IPS-11a (cell line): ENCODE measurements around the gene SERINC1.
"Not testable (repeated sequence)": the region's sequence is repeated elsewhere in the genome, so short reads cannot be mapped to it uniquely, and the experiment has no call there.

ENCODE experiments used
- H3K4me3 ChIP-seq: one replicate; pipeline ENCODE4 v1.5.1; 2013; ENCODE audit warnings: low read depth, low read length, control low read depth

SERINC1 gene

DNA sequence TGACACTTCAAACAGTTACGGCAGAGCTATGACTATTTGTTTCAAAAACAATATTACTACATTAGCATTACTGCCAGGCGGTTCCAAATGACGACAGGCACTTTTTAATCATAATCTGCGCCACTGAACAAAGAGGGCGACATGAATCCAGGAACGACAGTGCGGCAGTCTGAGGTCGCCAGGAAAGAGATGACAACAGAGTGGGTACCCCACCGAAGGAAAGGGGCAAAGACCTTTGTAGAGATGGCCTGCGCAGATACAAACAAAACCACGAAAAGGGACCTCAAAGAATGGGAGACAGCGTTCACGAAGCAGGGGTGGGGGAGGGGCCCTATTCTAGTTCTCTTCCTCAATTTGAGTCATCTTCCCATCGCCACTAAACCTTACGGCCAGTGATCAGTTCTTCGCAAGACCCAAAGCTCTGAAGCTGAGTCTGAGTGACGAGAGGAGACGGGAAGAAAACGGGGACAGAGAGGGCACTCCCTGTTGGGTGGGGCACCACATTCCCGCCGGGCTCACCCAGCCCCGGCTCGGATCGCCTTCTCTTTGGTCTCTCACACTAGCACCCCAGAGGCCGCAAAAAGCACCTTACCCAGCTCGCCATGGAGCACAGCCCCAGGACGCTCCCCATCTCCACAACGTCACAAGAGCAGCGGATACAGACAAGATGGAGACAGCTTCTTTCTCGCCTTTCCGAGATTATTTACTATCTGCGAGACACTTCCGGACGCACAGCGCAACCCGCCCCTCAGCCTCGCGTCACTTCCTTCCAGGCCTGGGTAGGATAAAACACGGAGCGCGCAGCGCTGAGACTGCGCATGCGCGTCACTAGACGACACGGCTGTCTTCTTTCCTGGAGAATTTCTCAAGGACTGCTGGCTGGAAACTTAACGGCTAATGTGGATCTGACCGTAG is at the start of gene SERINC1:
SERINC1 (minus strand) TSS at position 701 of the 915 bp plus-strand sequence; CDS start at position 631, 70 bp downstream.
- peak within 1 kb of the TSS; percentile 93 for H3K4me3 ChIP-seq

DNA sequence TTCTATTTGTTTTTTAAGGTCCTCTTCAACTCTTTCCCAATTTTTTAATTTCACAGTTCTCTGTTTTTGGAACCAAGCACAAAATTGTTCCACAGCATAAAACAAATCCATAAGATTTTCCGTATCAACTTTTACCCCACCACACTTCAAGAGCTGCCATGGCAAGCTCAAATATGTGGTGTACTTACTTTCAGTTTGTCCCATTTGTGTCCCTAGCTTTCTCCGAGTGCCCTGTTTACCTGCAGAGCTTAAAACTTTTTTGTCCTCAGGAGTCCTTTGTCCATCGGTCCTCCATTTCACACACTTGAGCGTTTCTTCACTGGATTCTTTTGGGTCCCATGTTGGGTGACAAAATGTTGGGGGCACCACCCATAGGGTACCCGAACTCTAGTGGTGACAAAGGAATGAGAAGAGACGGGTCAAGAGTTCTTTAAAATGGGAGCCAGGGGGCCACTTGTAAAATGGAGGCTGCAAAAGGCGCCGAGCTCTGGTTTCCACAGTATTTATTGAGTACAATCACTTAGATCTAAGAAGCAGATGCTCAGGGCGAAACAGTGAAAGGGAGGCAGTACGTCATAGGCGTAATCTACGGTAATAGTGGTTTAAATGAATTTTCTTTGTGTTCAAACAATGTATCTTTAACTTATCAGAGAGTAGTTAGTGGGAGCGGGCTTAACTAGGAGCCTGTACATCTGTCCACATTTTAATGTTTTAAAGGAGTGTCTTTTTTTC is 39.8 kb upstream of the SERINC1 start:
- H3K4me3 ChIP-seq = no peak overlapping the region

DNA sequence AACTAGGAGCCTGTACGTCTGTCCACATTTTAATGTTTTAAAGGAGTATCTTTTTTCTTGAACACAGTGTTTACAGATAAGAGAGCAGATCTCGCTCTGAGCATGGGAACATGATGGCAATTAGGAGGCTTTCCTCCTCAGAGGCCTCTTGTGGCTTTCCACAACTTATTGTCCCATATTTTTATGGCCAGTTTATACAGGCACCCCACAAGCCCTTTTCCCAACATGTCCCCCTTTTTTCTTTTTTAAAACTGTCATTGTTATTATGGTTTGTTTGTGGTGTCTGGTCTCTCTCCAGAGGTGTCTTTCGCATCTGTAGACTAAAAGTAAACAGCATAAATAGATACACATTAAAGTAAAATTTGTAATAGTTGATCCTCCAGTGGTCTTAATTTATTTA is 33.6 kb upstream of the SERINC1 start:
- not testable (repeated sequence) for H3K4me3 ChIP-seq

DNA sequence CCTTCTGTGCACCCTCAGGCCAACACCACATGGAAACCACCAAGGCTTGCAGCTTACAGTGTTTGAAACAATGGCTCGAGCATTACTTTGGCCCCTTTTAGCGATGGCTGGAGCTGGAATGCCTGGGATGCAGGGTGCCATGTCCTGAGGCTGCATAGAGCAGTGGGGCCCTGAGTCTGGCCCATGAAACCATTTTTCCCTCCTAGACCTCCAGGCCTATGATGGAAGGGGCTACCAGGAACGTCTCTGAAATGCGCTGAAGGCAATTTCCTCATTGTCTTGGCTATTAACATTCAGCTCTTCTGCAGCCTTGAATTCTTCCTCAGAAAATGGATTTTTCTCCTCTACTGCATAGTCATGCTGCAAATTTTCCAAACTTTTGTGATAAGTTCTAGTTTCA is 29.9 kb upstream of the SERINC1 start:
- H3K4me3 ChIP-seq = no peak overlapping the region

DNA sequence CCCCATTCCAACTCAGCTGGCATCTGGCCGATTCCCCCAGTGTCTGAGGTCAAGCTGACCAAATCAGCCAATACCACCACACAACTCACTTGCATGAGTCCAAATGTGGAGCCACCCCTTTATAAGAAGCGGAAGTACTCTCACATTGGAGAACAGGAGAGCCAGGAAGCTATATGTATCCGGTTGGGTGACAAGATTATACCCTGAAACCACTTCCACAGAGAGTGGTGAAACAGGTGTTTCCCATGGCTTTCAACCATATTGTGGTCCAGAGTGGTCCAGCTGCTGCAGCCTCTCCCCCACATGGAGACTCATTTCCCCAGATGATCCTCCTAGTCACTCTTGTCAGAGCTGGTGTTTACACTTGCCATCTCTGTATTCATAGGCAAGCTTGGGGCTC is 24.0 kb upstream of the SERINC1 start:
- H3K4me3 ChIP-seq = no peak overlapping the region

DNA sequence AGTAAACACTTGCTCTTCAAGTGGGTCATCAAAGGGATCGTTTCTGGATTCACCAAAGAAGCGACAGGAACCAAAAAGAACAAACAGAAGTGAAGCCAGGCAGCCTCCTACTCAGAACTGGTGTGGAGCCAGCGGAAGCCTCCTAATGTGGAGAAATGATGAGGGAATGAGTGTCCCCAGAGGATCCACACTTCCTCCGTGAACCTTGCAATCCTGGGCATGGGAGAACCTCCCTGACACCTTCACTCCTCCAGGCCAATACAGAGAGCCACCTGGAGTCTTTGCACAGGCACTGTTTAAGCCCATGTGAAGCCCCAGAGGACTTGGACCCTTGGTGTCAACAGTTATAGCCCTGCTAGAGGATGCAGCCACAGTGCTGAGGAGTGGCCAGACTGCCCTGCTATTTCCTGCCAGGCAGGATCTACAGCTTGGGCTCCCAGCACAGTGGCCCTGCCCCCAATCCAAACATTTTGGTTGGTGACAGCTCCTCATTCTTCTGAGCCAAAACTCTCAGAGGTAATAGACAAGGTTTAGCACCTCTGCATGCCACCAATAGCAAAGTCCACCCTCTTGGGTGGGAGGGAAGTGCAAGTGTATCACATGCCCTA is 23.2 kb upstream of the SERINC1 start:
- no peak overlapping the region for H3K4me3 ChIP-seq

DNA sequence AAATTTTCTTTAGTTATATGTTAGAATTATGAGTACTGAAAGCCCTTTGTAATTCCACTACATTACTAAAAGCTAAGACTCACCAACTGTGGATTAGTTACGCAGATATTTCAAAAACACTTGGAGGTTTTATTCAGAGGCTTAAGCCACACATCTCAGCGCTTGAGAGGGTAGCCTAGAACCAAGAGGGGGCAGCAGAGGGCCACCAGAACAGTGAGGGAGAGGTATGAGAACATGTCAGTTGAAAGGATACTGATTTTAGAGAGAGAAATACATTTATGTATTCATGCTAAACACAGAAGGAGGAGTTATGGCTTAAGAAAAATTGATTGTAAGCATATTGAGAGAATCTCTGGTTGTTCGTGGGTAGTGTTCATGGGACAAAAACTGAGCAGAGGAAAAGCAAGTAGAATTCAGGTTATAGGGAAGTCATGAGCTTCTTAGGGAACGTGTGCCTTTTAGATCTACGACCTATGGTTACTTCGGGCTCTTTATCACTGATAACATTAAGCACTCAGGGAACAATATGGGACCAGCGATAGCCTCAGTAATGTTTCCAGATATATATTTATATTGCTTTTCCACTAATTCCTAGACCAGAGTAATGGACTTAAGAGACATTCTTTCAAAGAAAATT is 20.4 kb upstream of the SERINC1 start:
- no peak overlapping the region for H3K4me3 ChIP-seq

DNA sequence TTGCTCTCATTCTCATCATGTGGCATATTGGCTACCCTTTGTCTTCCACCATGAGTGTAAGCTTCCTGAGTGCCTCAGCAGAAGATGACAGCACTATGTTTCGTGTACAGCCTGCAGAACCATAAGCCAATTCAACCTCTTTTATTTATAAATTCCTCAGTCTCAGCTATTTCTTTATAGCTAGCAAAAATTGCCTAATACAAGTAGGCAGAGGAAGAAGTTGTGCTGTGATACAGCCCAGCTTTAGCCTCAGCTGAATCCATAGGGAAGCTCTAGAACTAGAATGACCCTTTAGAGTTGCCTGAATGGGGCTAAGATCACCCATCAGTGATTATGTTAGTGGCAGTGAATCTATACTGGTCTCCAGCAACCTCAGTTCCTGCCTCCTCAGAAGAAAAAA is 19.0 kb upstream of the SERINC1 start:
- no peak overlapping the region for H3K4me3 ChIP-seq

DNA sequence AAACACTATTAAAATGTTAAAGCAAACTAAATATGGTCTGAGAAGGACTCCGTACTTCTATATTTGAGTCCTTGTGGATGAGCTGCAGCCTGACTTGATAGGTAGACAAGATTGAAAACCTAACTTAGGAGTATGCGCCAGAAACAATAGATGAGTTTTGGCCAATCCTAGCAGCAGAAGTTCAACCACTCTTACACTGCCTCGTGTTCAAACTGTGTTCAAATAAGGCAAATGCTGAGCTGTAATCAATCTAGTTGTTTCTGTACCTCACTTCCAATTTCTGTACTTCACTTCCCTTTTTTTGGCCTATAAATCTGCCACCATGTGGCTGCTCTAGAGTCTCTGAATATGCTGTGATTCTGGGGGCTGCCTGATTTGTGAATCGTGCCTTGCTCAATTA is 13.2 kb upstream of the SERINC1 start:
- H3K4me3 ChIP-seq = no peak overlapping the region

DNA sequence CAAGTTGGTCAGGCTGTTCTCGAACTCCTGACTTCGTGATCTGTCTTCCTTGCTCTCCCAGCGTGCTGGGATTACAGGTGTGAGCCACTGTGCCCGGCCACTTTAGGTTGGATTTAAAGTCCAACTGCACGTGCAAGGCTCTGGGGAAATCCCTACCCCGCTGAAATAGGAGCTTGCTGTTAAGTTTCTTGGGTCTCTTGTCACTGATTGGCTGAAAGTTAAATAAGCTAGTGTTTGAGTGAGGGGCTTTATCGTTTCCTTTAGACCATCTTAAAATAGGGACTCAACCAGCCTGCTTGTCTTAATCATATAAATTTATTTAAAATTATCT is 11.1 kb upstream of the SERINC1 start:
- no peak overlapping the region for H3K4me3 ChIP-seq

DNA sequence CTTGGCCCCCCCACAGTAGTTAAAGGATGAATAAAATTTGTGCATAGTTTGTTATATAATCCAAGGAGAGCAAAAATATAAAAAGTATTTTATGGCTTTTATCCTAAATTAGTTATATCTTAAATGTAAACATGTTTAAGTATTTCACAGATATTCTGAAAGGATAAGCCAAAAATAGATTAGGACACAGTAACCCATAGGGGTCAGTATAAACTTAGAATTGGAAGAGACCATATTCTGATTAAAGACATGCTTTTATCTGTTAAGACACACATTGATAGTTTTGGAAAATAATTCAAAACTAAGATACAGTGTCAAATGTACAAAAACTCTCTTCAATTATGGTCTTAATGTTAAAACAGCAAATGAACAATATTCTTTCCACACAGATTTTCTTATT is 4.5 kb upstream of the SERINC1 start:
- no peak overlapping the region for H3K4me3 ChIP-seq

DNA sequence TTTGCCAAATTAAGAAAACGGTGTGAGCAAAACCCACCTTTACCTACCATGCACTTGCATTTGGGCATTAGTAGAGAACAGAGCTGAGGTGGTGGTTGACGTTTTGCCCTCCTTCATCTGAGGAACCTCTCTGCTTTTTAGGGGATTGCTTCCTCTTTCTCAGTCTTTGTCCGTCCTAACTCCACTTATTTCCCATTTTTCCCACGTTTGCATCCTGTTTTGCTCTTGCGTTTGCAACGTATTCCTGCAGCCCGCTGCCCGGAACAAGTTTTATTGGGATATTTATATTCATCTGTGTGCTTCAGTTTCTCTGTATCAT is 374 bp upstream of the SERINC1 start:
- peak overlapping the region; percentile 93 for H3K4me3 ChIP-seq

DNA sequence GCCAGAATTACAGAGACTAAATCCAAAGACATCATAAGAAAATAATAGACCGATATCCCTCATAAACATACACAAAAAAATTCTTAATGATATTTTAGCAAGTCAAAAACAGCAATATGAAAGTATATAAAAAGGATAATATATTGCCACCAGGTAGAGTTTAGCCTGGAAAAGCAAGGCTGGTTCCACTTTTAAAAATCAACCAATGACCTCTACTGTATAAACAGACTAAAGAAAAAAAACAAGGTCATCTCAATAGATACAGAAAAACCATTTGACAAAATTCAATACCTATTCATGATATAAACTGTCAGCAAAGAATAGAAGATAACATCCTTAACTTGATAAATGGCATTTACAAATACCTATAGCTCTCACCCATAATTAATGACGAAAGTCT is 9.7 kb downstream of the SERINC1 start:
- H3K4me3 ChIP-seq = no peak overlapping the region

DNA sequence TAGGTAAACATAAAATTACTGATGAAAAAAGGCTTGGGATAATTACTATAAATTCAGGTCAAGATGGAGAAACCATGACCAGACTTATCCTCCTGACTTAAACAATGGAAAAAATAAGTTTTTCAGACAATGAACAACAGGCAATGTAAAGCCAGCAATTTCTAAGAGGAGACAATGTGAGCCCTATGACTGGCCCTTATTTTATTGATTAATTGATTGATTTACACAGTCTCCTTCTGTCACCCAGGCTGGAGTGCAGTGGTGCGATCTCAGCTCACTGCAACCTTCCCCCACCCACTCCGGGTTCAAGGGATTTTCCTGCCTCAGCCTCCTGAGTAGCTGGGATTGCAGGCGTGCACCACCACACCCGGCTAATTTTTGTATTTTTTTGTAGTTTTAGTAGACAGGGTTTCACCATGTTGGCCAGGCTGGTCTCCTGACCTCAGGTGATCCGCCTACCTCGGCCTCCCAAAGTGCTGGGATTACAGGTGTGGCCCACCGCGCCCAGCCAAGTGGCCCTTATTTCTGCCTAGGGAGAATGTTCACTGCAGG is 11.7 kb downstream of the SERINC1 start:
- H3K4me3 ChIP-seq = not testable (repeated sequence)

DNA sequence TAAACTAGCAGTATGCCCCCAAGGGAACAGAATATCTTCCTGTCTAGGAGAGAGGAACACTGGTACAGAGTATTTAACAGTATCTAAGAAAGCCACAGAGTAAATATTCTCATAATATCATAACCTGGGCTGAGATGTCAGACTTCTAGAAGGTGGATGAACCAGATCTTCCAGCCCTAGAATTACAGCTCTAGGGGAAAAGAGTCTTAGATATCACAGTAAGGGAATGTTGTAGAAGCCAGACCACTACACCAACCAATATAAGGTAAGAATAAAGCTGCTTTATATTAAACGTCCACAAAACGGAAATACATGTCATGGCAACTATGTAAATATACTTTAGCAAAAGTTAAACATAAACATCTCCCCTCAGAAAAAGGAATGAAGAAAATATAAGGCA is 12.4 kb downstream of the SERINC1 start:
- H3K4me3 ChIP-seq = no peak overlapping the region

DNA sequence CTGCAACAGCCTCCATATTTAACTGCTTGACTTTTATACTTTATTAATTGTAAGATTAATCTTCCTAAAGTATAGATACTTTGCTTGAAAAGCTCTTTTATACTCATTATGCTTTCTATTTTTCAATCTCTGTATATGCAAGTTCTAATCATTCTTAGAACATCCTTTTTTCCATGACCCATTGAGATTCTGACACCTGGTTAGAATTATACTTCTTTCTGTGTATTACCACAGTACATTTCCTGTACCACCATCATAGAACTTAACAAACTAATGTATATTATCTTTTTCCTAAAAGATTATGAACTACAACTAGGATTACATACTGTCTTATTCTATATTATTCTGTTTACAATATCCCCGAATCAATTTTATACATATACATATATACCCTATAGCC is 13.5 kb downstream of the SERINC1 start:
- no peak overlapping the region for H3K4me3 ChIP-seq

DNA sequence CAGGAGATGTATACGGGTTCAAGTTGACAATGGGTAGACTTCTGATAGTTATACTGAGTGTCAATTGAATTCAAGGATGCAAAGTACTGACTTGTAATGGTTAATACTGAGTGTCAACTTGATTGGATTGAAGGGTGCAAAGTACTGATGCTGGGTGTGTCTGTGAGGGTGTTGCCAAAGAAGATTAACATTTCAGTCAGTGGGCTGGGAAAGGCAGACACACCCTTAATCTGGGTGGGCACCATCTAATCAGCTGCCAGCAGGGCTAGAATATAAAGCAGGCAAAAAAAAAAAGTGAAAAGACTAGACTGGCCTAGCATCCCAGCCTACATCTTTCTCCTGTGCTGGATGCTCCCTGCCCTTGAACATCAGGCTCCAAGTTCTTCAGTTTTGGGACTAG is 16.5 kb downstream of the SERINC1 start:
- H3K4me3 ChIP-seq = not testable (repeated sequence)

DNA sequence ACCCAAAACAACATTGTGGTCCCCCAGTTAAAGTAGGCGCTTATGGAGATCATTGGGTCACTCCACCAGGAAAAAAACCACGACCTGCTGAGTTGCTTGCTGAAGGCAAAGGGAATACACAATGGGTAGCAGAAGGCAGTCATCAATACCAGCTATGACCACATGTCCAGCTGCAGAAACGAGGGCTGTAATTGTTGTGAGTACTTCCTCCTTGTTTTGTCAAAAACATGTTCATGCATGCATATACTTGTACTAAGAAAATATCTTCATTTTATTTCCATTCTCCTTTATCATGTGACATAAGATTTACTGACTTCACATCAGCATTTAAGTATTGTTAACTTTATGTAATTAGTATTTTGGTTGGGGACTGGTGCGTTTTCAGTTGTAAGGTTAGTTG is 16.9 kb downstream of the SERINC1 start:
- H3K4me3 ChIP-seq = no peak overlapping the region

DNA sequence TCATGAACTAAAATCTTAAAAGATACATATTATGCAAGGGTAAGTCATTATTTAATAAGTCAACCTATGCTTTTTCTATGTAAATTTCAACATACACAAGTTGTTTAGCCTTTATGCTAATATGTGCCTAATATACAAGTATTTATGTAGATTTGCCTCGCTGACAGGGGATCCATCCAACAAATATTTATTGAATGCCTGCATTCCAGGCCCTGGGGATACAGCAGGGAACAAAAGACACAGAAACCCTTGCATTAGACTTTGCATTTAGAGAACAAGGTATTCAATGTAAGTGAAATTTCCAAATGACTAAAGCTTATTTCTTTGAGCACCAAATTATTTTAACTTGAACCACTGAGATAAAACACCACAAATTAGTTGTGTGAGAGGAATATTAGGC is 19.1 kb downstream of the SERINC1 start:
- no peak overlapping the region for H3K4me3 ChIP-seq

DNA sequence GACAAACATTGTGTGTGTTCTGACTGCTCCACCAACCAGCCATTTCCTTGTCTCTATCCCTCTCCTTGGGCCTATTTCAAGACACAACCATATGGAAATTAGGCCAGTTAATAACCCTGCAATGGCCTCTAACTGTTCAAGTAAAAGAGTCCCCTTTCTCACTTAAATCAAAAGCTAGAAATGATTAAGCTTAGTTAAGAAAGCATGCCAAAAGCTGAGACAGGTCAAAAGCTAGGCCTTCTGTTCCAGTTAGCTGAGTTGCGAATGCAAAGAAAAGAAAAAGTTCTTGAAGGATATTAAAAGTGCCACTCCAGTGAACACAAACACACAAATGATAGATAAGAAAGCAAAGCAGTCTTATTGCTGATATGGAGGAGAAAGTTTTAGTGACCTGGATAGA is 22.5 kb downstream of the SERINC1 start:
- H3K4me3 ChIP-seq = no peak overlapping the region

DNA sequence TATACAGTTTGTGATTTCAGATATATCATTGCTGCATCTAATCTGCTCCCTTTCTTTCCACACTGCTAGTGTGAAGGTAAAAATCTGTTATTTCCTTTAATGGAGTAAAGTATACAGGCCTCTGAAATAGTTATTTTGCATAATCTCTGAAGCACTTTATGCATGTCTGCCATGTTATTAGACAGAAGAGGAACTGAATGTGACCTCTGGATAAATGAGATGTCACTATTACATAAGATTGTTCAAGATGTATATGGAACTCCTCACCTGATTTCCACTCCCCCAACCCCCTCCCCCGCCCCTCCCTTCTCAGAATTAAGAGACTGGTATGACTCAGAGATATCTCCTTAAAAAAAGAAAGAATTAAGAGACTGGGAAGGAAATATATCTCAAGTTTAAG is 26.3 kb downstream of the SERINC1 start:
- H3K4me3 ChIP-seq = no peak overlapping the region
